ENCODE measurements around the gene EGFL8. TPM values are rescaled to one million over a fixed set of nuclear protein-coding genes. Genes with fewer than 3 reads are reported as not detected.
A peak's percentile ranks its signal among the peaks of the same experiment; 100 is the strongest.

The EGFL8 gene
- total RNA-seq, 1 donor from 2014 or later, result 14.6 TPM

DNA sequence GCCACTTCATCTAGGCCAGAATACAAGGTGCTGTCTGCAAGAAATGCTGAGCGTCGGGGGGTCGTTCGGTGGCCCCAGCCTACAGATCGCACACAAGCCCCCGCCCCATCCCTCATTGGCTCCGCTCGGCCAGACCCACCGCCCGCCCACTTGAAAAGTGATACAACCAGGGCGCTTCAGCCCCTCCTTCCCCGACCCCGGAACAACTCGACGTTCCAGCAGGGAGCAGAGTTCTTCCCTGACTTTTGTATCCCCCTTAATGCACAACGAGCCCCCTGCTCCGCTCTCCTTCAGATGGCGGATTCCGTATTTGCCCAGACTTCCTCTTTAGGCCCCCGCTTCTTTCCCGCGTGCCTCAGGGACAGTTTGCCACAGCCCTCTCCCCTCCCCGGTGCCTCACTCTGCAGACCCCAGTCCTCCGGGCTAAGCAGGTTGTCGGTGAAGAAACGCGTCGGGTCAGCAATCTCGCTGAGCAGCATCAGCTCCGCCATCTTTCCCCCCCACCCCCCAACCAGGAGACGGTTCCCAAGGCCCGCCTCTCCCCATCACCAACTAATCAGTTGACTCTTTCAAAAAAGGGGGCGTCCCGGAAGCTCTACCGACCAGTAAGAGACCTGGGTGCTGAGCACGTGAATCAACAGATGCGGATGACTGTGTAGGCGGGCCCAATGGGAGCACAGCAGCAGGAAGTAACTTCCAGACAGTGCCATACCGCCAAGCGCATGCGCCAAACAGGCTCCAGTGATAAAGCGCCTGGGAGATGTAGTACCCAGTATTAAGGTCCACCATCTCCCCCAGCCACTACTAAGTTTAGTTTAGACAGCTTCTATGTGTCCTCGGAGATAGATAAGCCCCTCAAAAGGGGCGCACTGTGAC is 36.4 kb upstream of the EGFL8 start, which contains the start of gene ATF6B:
Gene ATF6B (minus strand): TSS at position 530 of the 876 bp plus-strand sequence. CDS start 39 bp downstream, at position 491.
- Histone ChIP-seq H3K27me3 (ENCODE audit: control insufficient read depth in 3 of 3, insufficient read depth in 3 of 3, low read length in 3 of 3) (no peaks in the 10 kb centered on the region), H3K9me3 (ENCODE audit: control insufficient read depth in 3 of 3, low read length in 3 of 3) (no peaks in the 10 kb centered on the region), H3K4me3 (ENCODE audit: low read length in 3 of 3) (peak within 1 kb of the TSS; percentile 97 to 100 (median 99)), H3K9ac (ENCODE audit: low read depth in 1 of 3, low read length in 3 of 3) (peak within 1 kb of the TSS; percentile 90 to 97 (median 97)), H3K4me1 (ENCODE audit: control insufficient read depth in 3 of 3, insufficient read depth in 3 of 3, low read length in 3 of 3) (peaks cover 24 to 31% (median 28%) of the 10 kb centered on the region in 3 donors), H3K36me3 (ENCODE audit: control insufficient read depth in 3 of 3, insufficient read depth in 3 of 3, low read length in 3 of 3) (peaks cover 24 to 26% (median 25%) of the 10 kb centered on the region in 3 donors), H3K27ac (ENCODE audit: low read depth, low read length) (peak within 1 kb of the TSS; percentile 91)

DNA sequence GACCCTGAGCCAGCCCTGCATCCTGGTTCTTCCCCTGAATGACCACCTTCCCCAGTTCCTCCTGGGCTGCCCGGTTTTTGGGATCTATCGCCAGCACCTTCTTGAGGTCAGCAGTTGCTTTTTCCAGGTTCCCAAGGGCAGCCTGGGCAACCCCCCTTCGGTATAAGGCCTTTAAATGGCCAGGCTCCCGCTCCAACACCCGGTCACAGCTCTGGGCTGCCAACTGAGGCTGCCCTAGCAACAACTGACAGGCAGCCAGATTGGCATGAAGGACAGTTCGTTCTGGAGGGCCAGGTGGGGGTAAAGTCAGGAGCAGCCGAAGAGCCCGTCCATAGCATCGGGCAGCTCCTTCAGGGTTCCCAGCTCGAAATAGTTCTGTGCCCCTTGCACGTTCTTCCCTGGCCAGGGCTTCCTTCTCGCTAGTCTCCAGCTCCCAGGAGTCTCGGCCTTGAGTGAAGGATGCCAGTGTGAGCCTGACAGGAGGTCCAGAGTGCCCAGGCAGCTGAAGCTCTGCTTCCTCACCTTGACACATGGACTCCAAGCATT is 35.6 kb upstream of the EGFL8 start:
- H3K9me3 ChIP-seq (ENCODE audit: control insufficient read depth in 3 of 3, low read length in 3 of 3), result no peaks in the 10 kb centered on the region
- H3K4me3 ChIP-seq (ENCODE audit: low read length in 3 of 3), result peak overlapping the region; percentile 61 to 94 (median 83)
- peaks cover 20 to 21% (median 21%) of the 10 kb centered on the region in 3 donors for H3K36me3 ChIP-seq (ENCODE audit: control insufficient read depth in 3 of 3, insufficient read depth in 3 of 3, low read length in 3 of 3)
- no peaks in the 10 kb centered on the region for H3K27me3 ChIP-seq (ENCODE audit: control insufficient read depth in 3 of 3, insufficient read depth in 3 of 3, low read length in 3 of 3)
- H3K27ac ChIP-seq (ENCODE audit: low read depth, low read length), result peak overlapping the region; percentile 91
- H3K4me1 ChIP-seq (ENCODE audit: control insufficient read depth in 3 of 3, insufficient read depth in 3 of 3, low read length in 3 of 3), result peaks cover 24 to 31% (median 28%) of the 10 kb centered on the region in 3 donors
- peak overlapping the region; percentile 24 to 86 (median 83) for H3K9ac ChIP-seq (ENCODE audit: low read depth in 1 of 3, low read length in 3 of 3)

DNA sequence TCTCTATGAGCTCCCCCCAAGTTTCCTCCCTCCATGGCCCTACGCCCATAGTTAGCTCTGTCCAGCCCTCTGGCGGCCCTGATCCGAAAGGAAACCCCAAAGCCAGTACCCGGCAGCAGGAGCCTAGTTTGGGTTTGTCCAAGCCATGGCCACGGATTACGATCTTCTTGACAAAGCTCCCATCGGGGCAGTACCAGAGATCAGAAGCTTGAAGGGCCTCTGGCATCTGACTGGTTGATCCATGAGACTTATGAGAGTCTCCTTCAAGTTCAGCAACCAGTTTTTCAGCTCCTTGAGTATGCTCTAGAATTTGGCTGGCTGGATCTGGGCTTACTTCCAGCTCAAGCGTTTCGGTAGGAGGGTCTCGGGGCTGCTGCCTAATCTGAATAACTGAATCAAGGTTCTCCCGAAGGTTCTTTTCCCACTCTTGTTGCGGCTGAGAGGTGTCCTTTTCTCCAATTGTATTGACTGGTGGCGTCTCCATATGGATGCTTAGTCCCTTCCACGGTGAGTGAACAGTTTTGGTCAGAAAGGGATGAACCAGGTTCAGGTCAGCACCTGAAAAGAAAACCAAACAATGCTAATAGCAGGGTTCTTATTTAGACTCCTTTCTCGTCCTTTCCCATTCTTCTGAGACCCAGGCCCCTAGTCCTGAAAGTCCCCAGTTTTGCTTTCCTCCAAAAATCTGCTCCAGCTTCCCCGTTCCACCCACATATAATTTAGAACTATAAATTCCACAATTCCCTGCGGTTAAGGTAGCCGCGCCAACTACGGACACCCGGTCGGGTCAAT is 34.9 kb upstream of the EGFL8 start:
- H3K36me3 ChIP-seq (ENCODE audit: control insufficient read depth in 3 of 3, insufficient read depth in 3 of 3, low read length in 3 of 3), result peaks cover 15 to 19% (median 16%) of the 10 kb centered on the region in 3 donors
- peaks cover 24 to 31% (median 28%) of the 10 kb centered on the region in 3 donors for H3K4me1 ChIP-seq (ENCODE audit: control insufficient read depth in 3 of 3, insufficient read depth in 3 of 3, low read length in 3 of 3)
- H3K27me3 ChIP-seq (ENCODE audit: control insufficient read depth in 3 of 3, insufficient read depth in 3 of 3, low read length in 3 of 3), result no peaks in the 10 kb centered on the region
- H3K4me3 ChIP-seq (ENCODE audit: low read length in 3 of 3), result peak overlapping the region; percentile 61 to 94 (median 83)
- H3K27ac ChIP-seq (ENCODE audit: low read depth, low read length), result peak overlapping the region; percentile 91
- peak overlapping the region; percentile 83 to 86 (median 86) for H3K9ac ChIP-seq (ENCODE audit: low read depth in 1 of 3, low read length in 3 of 3)
- H3K9me3 ChIP-seq (ENCODE audit: control insufficient read depth in 3 of 3, low read length in 3 of 3), result no peaks in the 10 kb centered on the region

DNA sequence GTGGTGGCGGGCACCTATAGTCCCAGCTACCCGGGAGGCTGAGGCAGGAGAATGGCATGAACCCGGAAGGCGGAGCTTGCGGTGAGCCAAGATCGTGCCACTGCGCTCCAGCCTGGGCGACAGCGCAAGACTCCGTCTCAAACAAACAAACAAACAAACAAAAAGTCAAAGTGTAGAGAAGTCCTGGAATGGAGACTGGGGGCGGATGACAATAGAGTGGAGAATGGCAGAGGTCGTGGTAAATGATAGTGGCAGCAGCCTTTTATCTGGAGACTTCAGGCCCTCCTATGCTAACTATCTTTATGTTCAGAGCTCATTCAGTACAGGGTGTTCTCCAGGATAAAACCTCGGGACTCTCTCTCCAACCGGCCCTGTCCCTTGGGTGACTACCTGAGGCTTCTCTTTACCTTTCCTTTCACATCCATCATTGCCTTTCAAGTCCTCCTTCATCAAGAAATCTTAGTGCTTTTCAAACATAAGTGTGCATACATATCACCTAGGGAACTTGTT is 32.9 kb upstream of the EGFL8 start:
- H3K4me3 ChIP-seq (ENCODE audit: low read length in 3 of 3), result no peak overlapping the region
- peaks cover 0 to 9% (median 2%) of the 10 kb centered on the region in 3 donors for H3K36me3 ChIP-seq (ENCODE audit: control insufficient read depth in 3 of 3, insufficient read depth in 3 of 3, low read length in 3 of 3)
- H3K27ac ChIP-seq (ENCODE audit: low read depth, low read length), result no peak overlapping the region
- H3K4me1 ChIP-seq (ENCODE audit: control insufficient read depth in 3 of 3, insufficient read depth in 3 of 3, low read length in 3 of 3), result peaks cover 24 to 27% (median 27%) of the 10 kb centered on the region in 3 donors
- H3K9ac ChIP-seq (ENCODE audit: low read depth in 1 of 3, low read length in 3 of 3), result no peak overlapping the region
- no peaks in the 10 kb centered on the region for H3K9me3 ChIP-seq (ENCODE audit: control insufficient read depth in 3 of 3, low read length in 3 of 3)
- no peaks in the 10 kb centered on the region for H3K27me3 ChIP-seq (ENCODE audit: control insufficient read depth in 3 of 3, insufficient read depth in 3 of 3, low read length in 3 of 3)

DNA sequence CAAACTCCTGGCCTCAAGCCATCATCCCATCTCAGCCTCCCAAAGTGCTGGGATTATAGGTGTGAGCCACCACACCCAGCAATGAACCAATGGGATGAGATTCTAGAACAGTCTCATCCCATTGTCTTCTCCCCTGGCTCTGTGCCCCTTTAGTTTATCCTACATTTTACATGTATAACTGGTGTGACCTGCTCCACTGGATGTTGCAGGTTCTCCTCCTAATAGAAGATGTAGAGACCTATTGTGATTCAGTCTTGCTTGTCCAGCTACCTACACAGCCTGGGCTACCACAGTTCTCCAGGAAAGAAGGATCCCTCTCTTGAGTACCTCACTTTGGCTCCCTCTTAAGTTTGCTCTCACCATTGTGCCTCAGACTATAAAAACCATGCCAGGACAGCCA is 32.3 kb upstream of the EGFL8 start:
- no peaks in the 10 kb centered on the region for H3K9me3 ChIP-seq (ENCODE audit: control insufficient read depth in 3 of 3, low read length in 3 of 3)
- peaks cover 0 to 3% (median 0%) of the 10 kb centered on the region in 3 donors for H3K36me3 ChIP-seq (ENCODE audit: control insufficient read depth in 3 of 3, insufficient read depth in 3 of 3, low read length in 3 of 3)
- H3K4me3 ChIP-seq (ENCODE audit: low read length in 3 of 3), result no peak overlapping the region
- no peaks in the 10 kb centered on the region for H3K27me3 ChIP-seq (ENCODE audit: control insufficient read depth in 3 of 3, insufficient read depth in 3 of 3, low read length in 3 of 3)
- peaks cover 20 to 22% (median 21%) of the 10 kb centered on the region in 3 donors for H3K4me1 ChIP-seq (ENCODE audit: control insufficient read depth in 3 of 3, insufficient read depth in 3 of 3, low read length in 3 of 3)
- no peak overlapping the region for H3K27ac ChIP-seq (ENCODE audit: low read depth, low read length)
- no peak overlapping the region for H3K9ac ChIP-seq (ENCODE audit: low read depth in 1 of 3, low read length in 3 of 3)

DNA sequence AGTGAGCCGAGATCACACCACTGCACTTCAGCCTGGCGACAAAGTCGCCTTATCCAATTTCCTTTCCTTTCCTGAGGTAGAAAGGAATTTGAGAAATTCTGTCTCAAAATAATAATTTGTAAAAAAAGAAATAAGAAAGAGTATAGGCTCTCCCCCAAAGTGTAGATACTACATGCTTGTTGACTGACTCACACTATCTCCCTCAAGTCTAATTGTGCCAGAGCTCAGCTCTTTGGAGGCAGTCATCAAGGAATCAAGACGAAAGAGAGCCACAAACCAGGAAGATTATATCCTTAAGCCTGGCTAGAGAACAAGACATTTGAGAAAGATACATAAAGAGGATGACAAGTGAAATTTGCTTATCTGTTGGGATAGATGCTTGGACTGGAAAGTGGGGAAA is 30.6 kb upstream of the EGFL8 start:
- no peaks in the 10 kb centered on the region for H3K9me3 ChIP-seq (ENCODE audit: control insufficient read depth in 3 of 3, low read length in 3 of 3)
- peaks cover 10 to 13% (median 10%) of the 10 kb centered on the region in 3 donors for H3K4me1 ChIP-seq (ENCODE audit: control insufficient read depth in 3 of 3, insufficient read depth in 3 of 3, low read length in 3 of 3)
- H3K36me3 ChIP-seq (ENCODE audit: control insufficient read depth in 3 of 3, insufficient read depth in 3 of 3, low read length in 3 of 3), result no peaks in the 10 kb centered on the region
- no peak overlapping the region for H3K4me3 ChIP-seq (ENCODE audit: low read length in 3 of 3)
- no peaks in the 10 kb centered on the region for H3K27me3 ChIP-seq (ENCODE audit: control insufficient read depth in 3 of 3, insufficient read depth in 3 of 3, low read length in 3 of 3)
- no peak overlapping the region for H3K27ac ChIP-seq (ENCODE audit: low read depth, low read length)
- no peak overlapping the region for H3K9ac ChIP-seq (ENCODE audit: low read depth in 1 of 3, low read length in 3 of 3)

DNA sequence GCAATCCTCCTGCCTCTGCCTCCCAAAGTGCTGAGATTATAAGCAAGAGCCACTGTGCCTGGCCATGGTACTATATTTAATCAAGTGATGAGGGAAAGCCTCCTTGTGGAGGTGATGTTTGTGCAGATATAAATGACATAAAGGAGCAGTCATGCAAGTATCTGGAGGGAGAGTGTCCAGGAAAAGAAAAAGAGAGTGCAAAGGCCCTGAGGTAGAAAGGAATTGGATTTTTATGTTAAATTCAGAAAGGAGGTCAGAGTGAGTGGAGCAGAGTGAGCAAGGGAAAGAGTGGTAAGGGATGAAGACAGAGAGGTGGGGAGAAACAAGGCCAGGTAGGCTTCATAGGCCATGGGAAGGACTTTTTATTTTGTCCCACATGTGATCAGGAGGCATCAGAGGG is 26.9 kb upstream of the EGFL8 start:
- H3K36me3 ChIP-seq (ENCODE audit: control insufficient read depth in 3 of 3, insufficient read depth in 3 of 3, low read length in 3 of 3), result no peaks in the 10 kb centered on the region
- no peak overlapping the region for H3K27ac ChIP-seq (ENCODE audit: low read depth, low read length)
- H3K27me3 ChIP-seq (ENCODE audit: control insufficient read depth in 3 of 3, insufficient read depth in 3 of 3, low read length in 3 of 3), result no peaks in the 10 kb centered on the region
- no peaks in the 10 kb centered on the region for H3K9me3 ChIP-seq (ENCODE audit: control insufficient read depth in 3 of 3, low read length in 3 of 3)
- H3K4me1 ChIP-seq (ENCODE audit: control insufficient read depth in 3 of 3, insufficient read depth in 3 of 3, low read length in 3 of 3), result no peaks in the 10 kb centered on the region
- H3K9ac ChIP-seq (ENCODE audit: low read depth in 1 of 3, low read length in 3 of 3), result no peak overlapping the region
- no peak overlapping the region for H3K4me3 ChIP-seq (ENCODE audit: low read length in 3 of 3)

DNA sequence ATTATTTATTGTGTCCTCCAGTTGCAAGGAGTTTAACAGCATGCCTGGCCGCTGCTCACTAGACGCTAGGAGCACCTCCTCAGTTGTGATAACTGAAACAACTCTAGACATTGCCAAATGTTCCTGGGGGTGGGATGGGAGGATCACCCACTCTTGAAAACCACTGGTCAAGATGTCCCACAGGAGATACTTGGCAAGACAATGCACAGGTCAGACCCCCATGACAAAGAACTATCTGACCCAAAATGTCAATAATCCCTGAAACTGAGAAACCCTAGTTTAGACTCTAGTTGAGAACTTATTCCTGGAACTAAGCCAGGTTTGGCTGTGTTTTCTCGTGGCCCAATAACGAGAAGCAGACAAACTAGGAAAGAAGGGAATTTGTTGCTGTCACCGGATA is 24.8 kb upstream of the EGFL8 start:
- Histone ChIP-seq H3K9me3 (ENCODE audit: control insufficient read depth in 3 of 3, low read length in 3 of 3) (no peaks in the 10 kb centered on the region), H3K36me3 (ENCODE audit: control insufficient read depth in 3 of 3, insufficient read depth in 3 of 3, low read length in 3 of 3) (no peaks in the 10 kb centered on the region), H3K4me1 (ENCODE audit: control insufficient read depth in 3 of 3, insufficient read depth in 3 of 3, low read length in 3 of 3) (no peaks in the 10 kb centered on the region), H3K27me3 (ENCODE audit: control insufficient read depth in 3 of 3, insufficient read depth in 3 of 3, low read length in 3 of 3) (no peaks in the 10 kb centered on the region), H3K4me3 (ENCODE audit: low read length in 3 of 3) (no peak overlapping the region), H3K9ac (ENCODE audit: low read depth in 1 of 3, low read length in 3 of 3) (no peak overlapping the region), H3K27ac (ENCODE audit: low read depth, low read length) (no peak overlapping the region)

DNA sequence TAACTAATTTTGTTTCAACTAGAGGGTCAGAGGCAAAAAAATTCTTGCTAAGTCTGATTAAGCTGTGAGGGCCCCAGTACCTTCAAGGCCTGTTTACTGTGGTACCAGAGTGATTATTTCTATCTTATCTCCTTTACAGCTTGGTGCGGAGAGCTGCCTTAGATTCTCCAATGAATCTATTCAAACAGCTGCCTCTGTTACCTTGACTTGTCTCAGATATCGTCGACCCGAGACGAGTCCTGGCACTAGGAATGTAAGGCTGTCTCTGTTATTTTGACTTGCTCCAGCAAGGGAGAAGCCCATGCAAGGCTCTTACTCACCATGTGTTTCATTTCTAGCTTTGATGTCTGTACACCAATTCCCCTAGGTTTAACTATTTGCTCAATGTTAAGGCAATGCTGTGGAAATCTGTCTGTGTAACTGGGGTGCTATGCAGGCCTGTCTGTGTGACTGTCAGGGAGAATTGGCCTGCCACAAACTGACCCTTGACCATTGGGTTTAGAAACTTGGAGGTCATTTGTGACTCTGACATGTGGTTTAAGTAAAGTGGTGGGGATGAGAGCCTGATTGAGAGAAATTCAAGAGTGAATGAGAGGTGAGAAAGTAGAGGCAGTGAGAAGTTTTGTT is 23.9 kb upstream of the EGFL8 start:
- Histone ChIP-seq H3K27me3 (ENCODE audit: control insufficient read depth in 3 of 3, insufficient read depth in 3 of 3, low read length in 3 of 3) (no peaks in the 10 kb centered on the region), H3K9me3 (ENCODE audit: control insufficient read depth in 3 of 3, low read length in 3 of 3) (no peaks in the 10 kb centered on the region), H3K27ac (ENCODE audit: low read depth, low read length) (no peak overlapping the region), H3K9ac (ENCODE audit: low read depth in 1 of 3, low read length in 3 of 3) (no peak overlapping the region), H3K4me3 (ENCODE audit: low read length in 3 of 3) (no peak overlapping the region), H3K36me3 (ENCODE audit: control insufficient read depth in 3 of 3, insufficient read depth in 3 of 3, low read length in 3 of 3) (no peaks in the 10 kb centered on the region), H3K4me1 (ENCODE audit: control insufficient read depth in 3 of 3, insufficient read depth in 3 of 3, low read length in 3 of 3) (no peaks in the 10 kb centered on the region)
